ENCODE measurements around the gene EPN3. TPM values are rescaled to one million over a fixed set of nuclear protein-coding genes. Genes with fewer than 3 reads are reported as not detected.

The EPN3 gene
- polyA plus RNA-seq, 1 donor (not counting 4 experiments of a cell fraction or from before 2014, with no cell fraction given), result 66.7 TPM

DNA sequence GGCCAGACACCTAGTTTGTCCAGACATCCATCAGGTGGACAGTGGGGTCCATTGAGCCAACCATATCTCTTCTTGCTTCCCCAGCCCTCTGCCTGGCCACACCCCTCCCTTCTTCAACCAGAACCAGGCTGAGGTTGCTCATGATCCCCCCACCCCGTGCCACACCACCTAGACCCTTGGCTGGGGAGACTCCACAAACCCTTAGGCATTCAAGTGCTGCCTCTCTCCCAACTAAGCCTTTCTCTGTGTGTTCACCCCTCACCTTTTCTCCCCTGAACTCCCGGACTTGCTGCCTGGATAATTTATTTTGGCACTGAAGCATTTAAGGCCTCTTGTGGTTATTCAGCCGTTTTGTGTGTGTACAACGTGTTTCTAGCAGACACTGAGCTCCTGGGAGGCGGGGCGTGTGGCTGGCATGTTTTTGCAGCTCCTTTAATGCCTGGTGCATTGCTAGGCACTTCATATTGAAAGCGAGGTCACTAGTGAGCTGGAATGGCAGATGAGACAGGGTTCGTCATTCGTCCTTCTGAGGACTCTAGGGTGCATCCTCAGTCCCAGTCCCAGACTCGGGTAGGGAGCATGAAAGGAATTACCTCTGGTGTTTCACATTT, 56.7 kb downstream of the EPN3 start:
- Histone ChIP-seq H3K27me3 (ENCODE audit: control insufficient read depth, extremely low read depth, insufficient read depth, low read length) (peaks cover 5% of the 10 kb centered on the region), H3K79me2 (ENCODE audit: control insufficient read depth, insufficient read depth, low read length) (no peaks in the 10 kb centered on the region), H4K20me1 (ENCODE audit: control insufficient read depth, extremely low read depth, insufficient read depth, low read length) (no peaks in the 10 kb centered on the region), H2AFZ (ENCODE audit: control insufficient read depth, low read length) (no peak overlapping the region), H3K4me2 (ENCODE audit: control insufficient read depth, extremely low read depth, insufficient read depth, low read depth, low read length) (no peak overlapping the region), H3K27ac (ENCODE audit: control insufficient read depth, insufficient read depth, low read length) (no peak overlapping the region), H3K9ac (ENCODE audit: control insufficient read depth, extremely low read depth, insufficient read depth, low read length) (no peak overlapping the region), H3K4me1 (ENCODE audit: control insufficient read depth, extremely low read depth, insufficient read depth, low read length) (peaks cover 4% of the 10 kb centered on the region), H3K9me1 (ENCODE audit: control insufficient read depth, extremely low read depth, insufficient read depth, low read length) (no peaks in the 10 kb centered on the region), H3K4me3 (ENCODE audit: control insufficient read depth in 2 of 3, extremely low read depth in 1 of 3, insufficient read depth in 2 of 3, low read depth in 1 of 3, low read length in 3 of 3) (no peak overlapping the region), H3K9me3 (ENCODE audit: control insufficient read depth, low read depth, low read length) (no peaks in the 10 kb centered on the region), H3K36me3 (ENCODE audit: control insufficient read depth in 2 of 2, extremely low read depth in 1 of 2, insufficient read depth in 2 of 2, low read length in 2 of 2) (no peaks in the 10 kb centered on the region)
- no peak for TF ChIP-seq EZH2 (IDR thresholded peaks at IDR 0.05; ENCODE audit: low read length)
- TF ChIP-seq CTCF (optimal IDR thresholded peaks at IDR 0.05 in 1 of 3, IDR thresholded peaks at IDR 0.05 in 1 of 3, conservative IDR thresholded peaks at IDR 0.05 in 1 of 3; ENCODE audit: extremely low read depth in 1 of 3, insufficient read depth in 2 of 3, low read length in 3 of 3), result no peak
- no peak for DNase-seq (ENCODE audit: low read depth, low spot score)
- dilution Hi-C loops (cut with MboI; ENCODE audit: extremely low pct_ligation_motif_present, low sequenced_read_pairs), result no loop called here
- peak; percentile 79 for FAIRE-seq

DNA sequence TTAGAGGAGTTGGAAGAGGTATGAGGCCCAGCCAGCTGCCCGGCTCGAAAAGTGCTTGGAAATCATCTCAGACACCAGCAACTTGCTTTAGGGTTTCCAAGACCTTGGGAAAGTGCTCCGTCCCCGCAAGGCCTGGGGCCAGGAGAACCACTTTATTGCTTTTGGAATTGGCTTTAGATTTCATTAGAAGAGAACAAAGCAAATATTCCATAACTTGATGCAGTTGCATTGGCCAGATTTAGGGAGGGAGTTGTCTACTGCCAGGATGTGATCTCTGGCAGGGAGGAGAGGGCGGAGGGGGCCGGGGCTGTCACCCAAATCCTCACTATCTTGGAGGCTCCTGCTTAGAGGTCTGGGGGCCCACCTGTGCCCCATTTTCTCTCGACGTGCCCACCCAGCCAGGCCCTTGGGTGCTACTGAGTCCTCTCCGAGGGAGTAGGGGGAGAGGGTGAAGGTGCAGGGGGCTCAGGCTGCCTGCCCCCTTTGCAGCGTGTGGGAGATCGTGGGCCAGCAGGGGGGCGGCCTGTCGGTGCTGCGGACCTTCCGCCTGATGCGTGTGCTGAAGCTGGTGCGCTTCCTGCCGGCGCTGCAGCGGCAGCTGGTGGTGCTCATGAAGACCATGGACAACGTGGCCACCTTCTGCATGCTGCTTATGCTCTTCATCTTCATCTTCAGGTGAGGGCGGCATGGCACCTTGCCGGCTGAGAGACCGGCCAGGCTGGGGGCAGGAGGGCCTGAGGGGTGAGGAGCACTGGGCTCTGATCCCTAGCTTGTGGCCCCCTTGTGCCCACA, 58.6 kb downstream of the EPN3 start:
- no peak for FAIRE-seq

More for the DNA sequence above, 58.6 kb downstream of the EPN3 start:
- Histone ChIP-seq H3K9ac (ENCODE audit: control insufficient read depth, extremely low read depth, insufficient read depth, low read length) (no peak overlapping the region), H3K27me3 (ENCODE audit: control insufficient read depth, extremely low read depth, insufficient read depth, low read length) (peaks cover 9% of the 10 kb centered on the region), H3K9me1 (ENCODE audit: control insufficient read depth, extremely low read depth, insufficient read depth, low read length) (no peaks in the 10 kb centered on the region), H4K20me1 (ENCODE audit: control insufficient read depth, extremely low read depth, insufficient read depth, low read length) (no peaks in the 10 kb centered on the region), H3K4me1 (ENCODE audit: control insufficient read depth, extremely low read depth, insufficient read depth, low read length) (no peaks in the 10 kb centered on the region), H3K9me3 (ENCODE audit: control insufficient read depth, low read depth, low read length) (no peaks in the 10 kb centered on the region), H3K4me2 (ENCODE audit: control insufficient read depth, extremely low read depth, insufficient read depth, low read depth, low read length) (no peak overlapping the region), H3K36me3 (ENCODE audit: control insufficient read depth in 2 of 2, extremely low read depth in 1 of 2, insufficient read depth in 2 of 2, low read length in 2 of 2) (no peaks in the 10 kb centered on the region), H2AFZ (ENCODE audit: control insufficient read depth, low read length) (no peak overlapping the region), H3K27ac (ENCODE audit: control insufficient read depth, insufficient read depth, low read length) (no peak overlapping the region), H3K79me2 (ENCODE audit: control insufficient read depth, insufficient read depth, low read length) (no peaks in the 10 kb centered on the region), H3K4me3 (ENCODE audit: control insufficient read depth in 2 of 3, extremely low read depth in 1 of 3, insufficient read depth in 2 of 3, low read depth in 1 of 3, low read length in 3 of 3) (no peak overlapping the region)
- DNase-seq (ENCODE audit: low read depth, low spot score), result no peak
- TF ChIP-seq EZH2 (IDR thresholded peaks at IDR 0.05; ENCODE audit: low read length) (no peak), CTCF (optimal IDR thresholded peaks at IDR 0.05 in 1 of 3, IDR thresholded peaks at IDR 0.05 in 1 of 3, conservative IDR thresholded peaks at IDR 0.05 in 1 of 3; ENCODE audit: extremely low read depth in 1 of 3, insufficient read depth in 2 of 3, low read length in 3 of 3) (no peak)
- dilution Hi-C loops (cut with MboI; ENCODE audit: extremely low pct_ligation_motif_present, low sequenced_read_pairs), result no loop called here

Data from keratinocyte (primary cell).